GM12874 (cell line): Measurements from ENCODE around the gene DLL3.

Experiments
- TF ChIP-seq, protein P1 (sequence below): IDR thresholded peaks from 2 replicates; pipeline ENCODE4 v1.5.1; 2011; ENCODE audit warnings: low read depth, mild to moderate bottlenecking, control low read depth, low read length, moderate library complexity; ENCODE audit not compliant: insufficient read depth

The DLL3 gene

DNA sequence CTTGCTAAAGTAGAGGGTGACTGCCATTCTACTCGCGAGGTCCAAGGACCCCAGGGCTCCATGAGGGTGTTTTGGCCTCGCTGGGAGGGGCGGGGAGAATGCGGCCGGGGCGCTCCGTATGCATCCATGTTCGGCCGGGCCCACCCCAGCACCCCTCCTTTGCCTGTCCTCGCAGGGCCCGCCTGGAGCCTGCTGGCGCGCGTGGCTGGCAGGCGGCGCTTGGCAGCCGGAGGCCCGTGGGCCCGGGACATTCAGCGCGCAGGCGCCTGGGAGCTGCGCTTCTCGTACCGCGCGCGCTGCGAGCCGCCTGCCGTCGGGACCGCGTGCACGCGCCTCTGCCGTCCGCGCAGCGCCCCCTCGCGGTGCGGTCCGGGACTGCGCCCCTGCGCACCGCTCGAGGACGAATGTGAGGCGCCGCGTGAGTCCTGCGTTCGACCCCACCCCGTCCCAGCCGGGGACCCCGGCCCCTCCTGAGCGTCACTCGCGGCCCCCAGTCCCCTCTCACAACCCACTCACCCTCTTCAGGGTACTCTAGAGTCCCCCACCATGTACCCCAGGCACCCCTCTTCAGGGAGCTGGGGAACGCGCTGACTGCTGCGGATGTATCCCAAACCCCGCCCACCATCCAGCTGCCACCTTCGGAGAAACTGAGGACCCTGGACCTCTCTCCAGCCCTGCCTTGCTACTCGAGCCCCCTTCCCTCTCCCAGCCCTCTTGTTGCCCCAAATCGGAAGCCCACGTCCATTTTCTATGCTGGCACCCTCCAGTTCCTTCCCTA is 4.1 kb downstream of the DLL3 start:
- TF ChIP-seq, protein P1, sequence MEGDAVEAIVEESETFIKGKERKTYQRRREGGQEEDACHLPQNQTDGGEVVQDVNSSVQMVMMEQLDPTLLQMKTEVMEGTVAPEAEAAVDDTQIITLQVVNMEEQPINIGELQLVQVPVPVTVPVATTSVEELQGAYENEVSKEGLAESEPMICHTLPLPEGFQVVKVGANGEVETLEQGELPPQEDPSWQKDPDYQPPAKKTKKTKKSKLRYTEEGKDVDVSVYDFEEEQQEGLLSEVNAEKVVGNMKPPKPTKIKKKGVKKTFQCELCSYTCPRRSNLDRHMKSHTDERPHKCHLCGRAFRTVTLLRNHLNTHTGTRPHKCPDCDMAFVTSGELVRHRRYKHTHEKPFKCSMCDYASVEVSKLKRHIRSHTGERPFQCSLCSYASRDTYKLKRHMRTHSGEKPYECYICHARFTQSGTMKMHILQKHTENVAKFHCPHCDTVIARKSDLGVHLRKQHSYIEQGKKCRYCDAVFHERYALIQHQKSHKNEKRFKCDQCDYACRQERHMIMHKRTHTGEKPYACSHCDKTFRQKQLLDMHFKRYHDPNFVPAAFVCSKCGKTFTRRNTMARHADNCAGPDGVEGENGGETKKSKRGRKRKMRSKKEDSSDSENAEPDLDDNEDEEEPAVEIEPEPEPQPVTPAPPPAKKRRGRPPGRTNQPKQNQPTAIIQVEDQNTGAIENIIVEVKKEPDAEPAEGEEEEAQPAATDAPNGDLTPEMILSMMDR, result peak; percentile 96

DNA sequence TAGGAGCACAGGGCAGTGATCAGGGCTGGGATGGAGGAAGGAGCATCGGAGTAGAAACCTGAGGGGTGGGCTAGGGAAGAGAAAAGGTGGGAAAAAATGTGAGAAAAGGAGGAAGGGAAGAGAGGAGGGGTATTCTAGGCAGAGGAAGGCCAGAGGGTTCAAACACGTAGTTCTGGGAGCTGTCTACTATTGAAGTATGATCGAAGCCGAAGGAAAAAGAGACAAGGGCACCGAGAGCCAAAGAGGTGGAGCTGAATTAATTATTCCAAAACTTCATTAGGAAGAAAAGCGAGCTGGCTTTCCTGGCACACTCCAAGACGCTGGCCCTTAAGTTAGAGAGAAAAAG is 7.8 kb downstream of the DLL3 start:
- TF ChIP-seq, protein P1, result no peak

DNA sequence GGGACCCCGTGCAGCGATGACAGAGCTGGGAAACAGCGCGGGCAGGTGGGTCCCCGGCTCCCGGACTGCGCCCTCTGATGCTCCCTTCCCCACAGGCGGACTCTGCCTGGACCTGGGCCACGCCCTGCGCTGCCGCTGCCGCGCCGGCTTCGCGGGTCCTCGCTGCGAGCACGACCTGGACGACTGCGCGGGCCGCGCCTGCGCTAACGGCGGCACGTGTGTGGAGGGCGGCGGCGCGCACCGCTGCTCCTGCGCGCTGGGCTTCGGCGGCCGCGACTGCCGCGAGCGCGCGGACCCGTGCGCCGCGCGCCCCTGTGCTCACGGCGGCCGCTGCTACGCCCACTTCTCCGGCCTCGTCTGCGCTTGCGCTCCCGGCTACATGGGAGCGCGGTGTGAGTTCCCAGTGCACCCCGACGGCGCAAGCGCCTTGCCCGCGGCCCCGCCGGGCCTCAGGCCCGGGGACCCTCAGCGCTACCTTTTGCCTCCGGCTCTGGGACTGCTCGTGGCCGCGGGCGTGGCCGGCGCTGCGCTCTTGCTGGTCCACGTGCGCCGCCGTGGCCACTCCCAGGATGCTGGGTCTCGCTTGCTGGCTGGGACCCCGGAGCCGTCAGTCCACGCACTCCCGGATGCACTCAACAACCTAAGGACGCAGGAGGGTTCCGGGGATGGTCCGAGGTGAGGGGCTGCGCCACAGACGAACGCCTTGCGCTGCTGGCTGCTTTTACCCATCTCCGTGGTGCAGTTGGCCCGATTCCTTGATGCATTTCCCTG is 8.4 kb downstream of the DLL3 start:
- TF ChIP-seq, protein P1, result no peak

DNA sequence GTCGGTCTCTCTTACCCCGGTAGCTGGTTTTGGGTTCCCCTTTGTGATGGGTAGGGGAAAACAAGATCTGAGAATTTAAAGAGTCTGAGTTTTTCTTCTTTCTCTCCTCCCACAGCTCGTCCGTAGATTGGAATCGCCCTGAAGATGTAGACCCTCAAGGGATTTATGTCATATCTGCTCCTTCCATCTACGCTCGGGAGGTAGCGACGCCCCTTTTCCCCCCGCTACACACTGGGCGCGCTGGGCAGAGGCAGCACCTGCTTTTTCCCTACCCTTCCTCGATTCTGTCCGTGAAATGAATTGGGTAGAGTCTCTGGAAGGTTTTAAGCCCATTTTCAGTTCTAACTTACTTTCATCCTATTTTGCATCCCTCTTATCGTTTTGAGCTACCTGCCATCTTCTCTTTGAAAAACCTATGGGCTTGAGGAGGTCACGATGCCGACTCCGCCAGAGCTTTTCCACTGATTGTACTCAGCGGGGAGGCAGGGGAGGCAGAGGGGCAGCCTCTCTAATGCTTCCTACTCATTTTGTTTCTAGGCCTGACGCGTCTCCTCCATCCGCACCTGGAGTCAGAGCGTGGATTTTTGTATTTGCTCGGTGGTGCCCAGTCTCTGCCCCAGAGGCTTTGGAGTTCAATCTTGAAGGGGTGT is 9.1 kb downstream of the DLL3 start:
- TF ChIP-seq, protein P1, result no peak

DNA sequence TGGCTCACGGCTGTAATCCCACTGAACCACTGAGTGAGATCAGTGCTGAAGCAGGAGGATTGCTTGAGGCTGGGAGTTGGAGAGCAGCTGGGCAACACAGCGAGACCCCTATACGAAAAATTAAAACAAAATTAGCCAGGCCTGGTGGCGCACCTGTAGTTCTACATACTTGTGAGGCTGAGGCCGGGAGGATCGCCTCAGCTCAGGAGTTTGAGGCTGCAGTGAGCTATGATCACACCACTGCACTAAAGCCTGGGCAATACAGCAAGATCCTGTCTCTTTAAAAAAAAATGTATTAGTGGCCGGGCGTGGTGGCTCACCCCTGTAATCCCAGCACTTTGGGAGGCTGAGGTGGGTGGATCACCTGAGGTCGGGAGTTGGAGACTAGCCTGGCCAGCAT is 9.9 kb downstream of the DLL3 start:
- TF ChIP-seq, protein P1, result no peak

DNA sequence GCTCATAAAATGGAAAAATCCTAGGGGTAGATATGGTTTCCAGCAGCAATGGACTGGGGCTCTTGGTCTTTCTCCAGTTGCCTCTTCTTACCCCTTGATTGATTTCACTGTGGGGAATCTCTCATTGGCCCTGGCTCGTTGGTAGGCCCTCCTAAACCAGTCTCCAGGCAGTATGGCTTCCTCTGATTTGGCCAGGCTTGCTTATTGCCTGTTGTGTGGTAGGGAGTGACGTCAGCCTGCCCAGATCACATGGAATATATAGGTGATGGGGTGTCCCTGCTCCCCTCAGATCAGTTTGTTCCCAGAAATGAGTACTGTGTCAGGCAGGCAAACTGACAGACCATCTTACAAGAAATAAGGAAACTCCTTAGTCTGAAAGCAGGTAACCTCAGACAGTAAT is 10.5 kb downstream of the DLL3 start:
- TF ChIP-seq, protein P1, result no peak

DNA sequence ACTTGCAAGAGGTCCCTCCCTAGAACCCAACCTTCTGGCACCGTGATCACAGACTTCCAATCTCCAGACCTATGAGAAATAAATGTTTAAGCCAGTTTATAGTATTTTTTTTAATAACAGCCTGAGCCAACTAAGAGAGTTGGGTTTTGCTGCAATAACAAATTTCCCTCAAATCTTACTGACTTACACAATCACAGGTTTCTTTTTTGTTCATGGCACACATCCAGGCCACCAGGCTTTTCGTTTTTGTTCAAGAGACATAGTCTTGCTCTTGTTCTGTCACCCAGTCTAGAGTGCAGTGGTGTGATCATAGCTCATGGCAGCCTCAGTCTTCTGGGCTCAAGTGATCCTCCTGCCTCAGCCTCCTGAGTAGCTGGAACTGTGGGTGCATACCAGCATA is 14.2 kb downstream of the DLL3 start:
- TF ChIP-seq, protein P1, result no peak
